SK-N-SH (cell line): ENCODE measurements around the gene ZSWIM7.

Source experiments
- POLR2AphosphoS5 ChIP-seq: IDR thresholded peaks from 2 replicates; pipeline ENCODE4 v1.6.1; 2012; ENCODE audit warnings: low read depth, low read length
- TAF1 ChIP-seq: IDR thresholded peaks from 2 replicates; pipeline ENCODE4 v1.6.1; 2012; ENCODE audit warnings: low read depth, mild to moderate bottlenecking, low read length, moderate library complexity, borderline replicate concordance

DNA sequence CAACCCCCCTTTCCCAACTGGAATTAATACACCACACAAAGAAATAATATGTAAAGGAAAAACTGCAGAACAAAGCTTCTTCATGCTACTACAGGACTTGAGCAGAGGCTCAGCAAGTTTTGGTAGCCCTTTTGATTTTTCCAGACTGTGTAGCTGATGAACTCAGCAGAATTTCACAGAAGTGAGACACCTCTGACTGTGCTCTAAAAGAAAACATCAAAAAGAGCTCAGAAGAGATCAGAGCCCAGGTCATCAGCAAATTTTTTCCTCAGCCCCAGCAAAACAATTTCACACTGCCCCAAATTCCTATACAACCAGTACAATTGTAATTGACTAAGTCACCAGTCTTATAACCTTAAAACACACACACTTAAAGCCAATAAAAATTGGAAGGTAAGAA lies 38.1 kb upstream of the ZSWIM7 start:
- TF ChIP-seq TAF1 = no peak
- no peak for TF ChIP-seq POLR2AphosphoS5
